Spinal cord (tissue), 10 donors: ENCODE measurements around the gene FREM3. TPM values are rescaled to one million over a fixed set of nuclear protein-coding genes. Genes with fewer than 3 reads are reported as not detected.
"Not testable (repeated sequence)": the region's sequence is repeated elsewhere in the genome, so short reads cannot be mapped to it uniquely, and the experiment has no call there.

ENCODE experiments used
- DNase-seq, 6 donors: peaks; one replicate each; pipeline versions ENCODE4 v3.0.0 to v3.0.0-alpha.2; 2013 to 2015; ENCODE audit warnings: low spot score in 6 of 6, low read depth in 4 of 6
- H3K27ac ChIP-seq: one replicate; pipeline ENCODE4 v1.5.1; 2013; ENCODE audit warnings: low read depth, low read length, control low read depth
- H3K27me3 ChIP-seq: one replicate; pipeline ENCODE4 v1.6.1; 2013; ENCODE audit warnings: low read length; ENCODE audit not compliant: control insufficient read depth, insufficient read depth
- H3K36me3 ChIP-seq: one replicate; pipeline ENCODE4 v1.6.1; 2013; ENCODE audit warnings: low read length; ENCODE audit not compliant: control insufficient read depth, insufficient read depth
- H3K4me1 ChIP-seq: one replicate; pipeline ENCODE4 v1.6.1; 2013; ENCODE audit warnings: low read length; ENCODE audit not compliant: control insufficient read depth, insufficient read depth
- H3K4me3 ChIP-seq: one replicate; pipeline ENCODE4 v1.5.1; 2013; ENCODE audit warnings: low read depth, low read length, control low read depth
- H3K9me3 ChIP-seq: one replicate; pipeline ENCODE4 v1.6.1; 2013; ENCODE audit warnings: low read length; ENCODE audit not compliant: control insufficient read depth, insufficient read depth
- WGBS: methylation state at CpG from one replicate; pipeline ENCODE4 v1.1.5; 2013; ENCODE audit warnings: missing lambda C conversion rate; ENCODE audit not compliant: insufficient coverage; 5-methylcytosine and 5-hydroxymethylcytosine counted together
- polyA plus RNA-seq, 2 donors: library from polyadenylated mRNA; unstranded; fragments of 120-200 nt; gene quantifications; one replicate each; pipeline ENCODE4 v1.2.1, GENCODE V29; 2013; ENCODE audit not compliant: insufficient read length in 2 of 2
- total RNA-seq, 2 donors: library from RNA; depleted of rRNA in 1 of 2; stranded (reverse); fragments of 120-200 nt in 1 of 2; fragments of >200 nt in 1 of 2; gene quantifications; one replicate each; pipeline versions ENCODE4 v1.2.3 to v1.2.4, GENCODE V29; 2013 to 2014
- donor health status: healthy.

Gene FREM3
- total and polyA plus RNA-seq, 4 donors: 1.5 to 3.0 (median 2.5) TPM

DNA sequence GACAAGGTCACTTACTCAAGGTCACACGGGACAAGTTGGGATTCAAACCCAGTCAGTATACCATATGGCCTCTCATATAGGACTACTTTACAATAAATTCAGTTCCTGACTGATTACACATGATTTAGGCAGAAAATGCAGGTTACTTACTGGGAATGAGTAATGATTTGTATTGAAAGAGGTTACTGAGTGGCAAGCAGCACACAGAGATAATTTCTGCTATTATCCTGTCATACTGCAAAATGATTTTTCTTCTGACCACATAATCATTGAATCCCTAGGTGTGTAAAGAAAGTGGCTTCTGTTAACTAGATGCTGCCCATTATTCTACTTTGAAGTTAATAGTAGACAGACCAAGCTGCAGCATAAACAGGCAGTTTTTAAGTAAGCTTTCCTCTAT is 8.2 kb downstream of the FREM3 start:
- DNase-seq: no peak
- no peaks in the 10 kb centered on the region for H3K27me3 ChIP-seq
- H3K27ac ChIP-seq: no peak overlapping the region
- no peaks in the 10 kb centered on the region for H3K4me1 ChIP-seq
- no peaks in the 10 kb centered on the region for H3K9me3 ChIP-seq
- no CpG with 5 or more reads among the region's 1 CpG for WGBS
- no peak overlapping the region for H3K4me3 ChIP-seq
- H3K36me3 ChIP-seq: no peaks in the 10 kb centered on the region

DNA sequence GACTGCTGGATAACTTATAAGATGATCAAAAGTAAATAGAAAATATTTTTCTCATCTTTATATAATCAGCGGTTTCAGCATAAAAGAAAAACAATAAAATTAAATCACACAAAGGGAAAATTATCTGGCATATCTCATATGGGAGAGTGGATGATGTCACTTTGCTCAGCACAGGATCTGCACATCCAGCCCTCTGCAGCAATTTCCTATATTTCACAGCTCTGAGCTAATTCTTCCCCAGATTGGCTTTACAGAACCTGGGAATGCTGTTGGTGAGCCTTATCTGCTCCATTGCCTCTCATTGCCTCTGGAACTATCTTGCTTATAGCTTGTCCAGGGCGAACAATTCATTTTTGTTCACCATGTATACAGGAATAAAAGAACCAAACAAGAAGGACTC is 21.0 kb downstream of the FREM3 start:
- Histone ChIP-seq H3K27ac (no peak overlapping the region), H3K36me3 (no peaks in the 10 kb centered on the region), H3K4me3 (no peak overlapping the region), H3K27me3 (no peaks in the 10 kb centered on the region), H3K9me3 (no peaks in the 10 kb centered on the region), H3K4me1 (no peaks in the 10 kb centered on the region)
- no CpG with 5 or more reads among the region's 2 CpGs for WGBS
- peak in 1 of 6 donors; percentile 6 for DNase-seq

DNA sequence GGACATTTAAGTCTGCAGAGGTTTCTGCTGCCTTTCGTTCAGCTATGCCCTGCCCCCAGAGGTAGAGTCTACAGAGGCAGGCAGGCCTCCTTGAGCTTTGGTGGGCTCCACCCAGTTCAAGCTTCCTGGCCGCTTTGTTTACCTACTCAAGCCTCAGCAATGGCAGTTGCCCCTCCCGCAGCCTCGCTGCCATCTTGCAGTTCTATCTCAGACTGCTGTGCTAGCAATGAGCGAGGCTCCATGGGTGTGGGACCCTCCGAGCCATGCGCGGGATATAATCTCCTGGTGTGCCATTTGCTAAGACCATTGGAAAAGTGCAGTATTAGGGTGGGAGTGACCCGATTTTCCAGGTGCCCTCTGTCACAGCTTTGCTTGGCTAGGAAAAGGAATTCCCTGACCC is 26.8 kb downstream of the FREM3 start:
- WGBS: 97% methylated on average over 7 of the region's 9 CpGs
- H3K27me3 ChIP-seq, H3K27ac ChIP-seq, H3K4me3 ChIP-seq, H3K4me1 ChIP-seq, H3K36me3 ChIP-seq, H3K9me3 ChIP-seq, DNase-seq: not testable (repeated sequence)

DNA sequence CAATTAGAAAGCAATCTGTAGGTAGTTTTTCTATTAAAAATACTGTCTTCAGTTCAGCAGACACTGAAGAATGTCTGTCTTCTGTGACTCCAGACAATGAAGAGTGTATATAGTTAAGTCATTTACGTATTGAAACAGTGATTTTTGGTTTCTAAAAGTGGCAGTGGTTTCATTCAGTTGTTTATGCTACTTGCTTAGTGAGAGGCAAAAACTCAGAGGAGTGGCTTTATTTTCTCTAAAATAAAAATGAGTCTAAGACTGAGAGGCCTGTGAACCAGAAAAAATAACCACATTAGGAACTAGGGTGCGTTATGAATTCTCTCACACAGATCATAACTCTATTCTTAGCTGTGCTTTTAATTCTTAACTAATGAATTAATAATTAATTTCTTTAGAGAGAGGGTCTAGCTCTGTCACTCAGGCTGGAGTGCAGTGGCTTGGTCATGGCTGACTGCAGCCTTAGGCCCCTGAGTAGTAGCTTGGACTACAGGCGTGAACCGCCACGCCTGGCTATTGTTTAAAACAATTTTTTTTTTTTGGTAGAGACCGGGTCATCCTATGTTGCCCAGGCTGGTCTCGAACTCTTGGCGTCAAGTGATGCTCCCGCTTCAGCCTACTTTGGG is 31.4 kb downstream of the FREM3 start:
- Histone ChIP-seq H3K4me1 (no peaks in the 10 kb centered on the region), H3K36me3 (no peaks in the 10 kb centered on the region), H3K27me3 (no peaks in the 10 kb centered on the region), H3K4me3 (no peak overlapping the region), H3K27ac (no peak overlapping the region), H3K9me3 (no peaks in the 10 kb centered on the region)
- DNase-seq: no peak
- 92% methylated on average over 2 of the region's 9 CpGs for whole genome bisulfite sequencing

DNA sequence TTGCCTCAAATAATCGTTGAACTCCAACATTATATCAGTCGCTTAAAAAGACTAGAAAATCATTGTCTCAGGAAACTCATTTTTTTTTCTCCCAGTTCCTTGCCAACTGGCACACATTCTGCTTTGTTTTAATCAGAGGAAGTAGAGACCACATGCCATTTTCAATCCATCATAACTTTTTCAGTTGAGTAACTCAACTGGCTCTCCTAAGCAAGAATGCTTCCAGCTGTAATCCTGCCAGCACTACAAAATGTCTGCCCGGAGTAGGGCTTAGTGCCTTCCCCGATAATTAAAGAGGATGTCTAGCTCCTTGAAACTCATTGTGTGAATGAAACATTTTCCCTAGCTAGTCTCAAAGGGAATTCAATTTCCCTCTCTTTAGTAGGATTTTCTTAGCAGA is 33.0 kb downstream of the FREM3 start:
- 33% methylated on average over 1 of the region's 4 CpGs for WGBS
- Histone ChIP-seq H3K9me3 (no peaks in the 10 kb centered on the region), H3K4me3 (no peak overlapping the region), H3K4me1 (no peaks in the 10 kb centered on the region), H3K27me3 (no peaks in the 10 kb centered on the region), H3K27ac (no peak overlapping the region), H3K36me3 (no peaks in the 10 kb centered on the region)
- DNase-seq: peak; percentile 10 to 94 (median 18)

DNA sequence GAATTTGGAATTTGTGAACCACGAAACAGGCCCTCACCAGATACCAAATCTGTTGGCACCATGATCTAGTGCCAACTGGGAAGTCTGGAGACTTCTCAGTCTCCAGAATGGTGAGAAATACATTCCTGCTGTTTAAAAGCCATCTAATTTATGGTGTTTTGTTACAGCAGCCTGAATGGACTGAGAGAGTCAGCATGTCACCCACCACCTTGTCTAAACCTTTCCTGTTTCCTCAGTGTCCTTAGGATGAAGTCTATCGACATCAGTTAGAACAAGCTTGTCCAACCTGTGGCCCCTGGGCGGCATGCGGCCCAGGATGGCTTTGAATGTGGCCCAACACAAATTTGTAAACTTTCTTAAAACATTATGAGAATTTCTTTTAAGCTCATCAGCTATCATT is 42.1 kb downstream of the FREM3 start:
- H3K4me3 ChIP-seq: no peak overlapping the region
- no peaks in the 10 kb centered on the region for H3K36me3 ChIP-seq
- H3K4me1 ChIP-seq: no peaks in the 10 kb centered on the region
- H3K27ac ChIP-seq: no peak overlapping the region
- WGBS: no CpG with 5 or more reads among the region's 4 CpGs
- DNase-seq: no peak
- H3K9me3 ChIP-seq: no peaks in the 10 kb centered on the region
- H3K27me3 ChIP-seq: no peaks in the 10 kb centered on the region

DNA sequence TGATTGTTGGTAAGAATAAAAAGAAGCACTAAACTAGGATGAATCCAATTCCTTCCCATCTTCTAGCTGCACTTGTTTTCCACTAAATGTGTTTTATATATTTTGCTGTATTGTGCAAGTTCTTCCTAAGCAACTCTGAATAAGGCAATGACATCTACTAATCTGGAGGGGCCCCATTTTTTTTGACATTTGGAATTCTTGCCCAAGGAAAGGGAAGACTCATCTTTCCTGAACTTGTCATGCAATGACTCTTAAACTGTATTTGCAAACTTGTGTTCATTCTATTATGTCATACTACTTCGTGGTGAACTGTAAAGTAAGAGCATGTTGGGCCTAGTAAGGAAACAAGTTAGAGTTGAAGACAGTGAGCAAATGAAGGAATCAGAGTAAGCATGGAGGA is 45.9 kb downstream of the FREM3 start:
- Histone ChIP-seq H3K9me3 (no peaks in the 10 kb centered on the region), H3K36me3 (no peaks in the 10 kb centered on the region), H3K27me3 (no peaks in the 10 kb centered on the region), H3K4me3 (no peak overlapping the region), H3K4me1 (no peaks in the 10 kb centered on the region), H3K27ac (no peak overlapping the region)
- WGBS: no CpG with 5 or more reads among the region's 1 CpG
- DNase-seq: no peak

DNA sequence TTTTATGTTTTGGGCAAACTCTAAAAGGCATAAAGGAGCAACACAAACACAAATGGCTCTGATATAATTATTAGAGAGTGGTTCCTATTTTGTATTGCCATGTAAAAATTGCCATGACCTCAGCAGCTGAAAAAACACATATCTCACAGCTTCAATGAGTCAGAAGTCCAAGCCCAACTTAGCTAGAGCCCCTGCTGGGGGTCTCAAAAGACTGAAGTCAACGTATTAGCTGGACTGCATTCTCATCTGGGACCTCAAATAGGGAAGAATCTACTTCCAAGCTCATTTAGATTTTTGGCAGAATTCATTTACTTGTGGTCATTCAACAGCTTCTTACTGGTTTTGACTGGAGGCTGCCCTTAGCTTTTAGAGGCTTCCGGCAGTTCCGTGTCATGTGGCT is 47.4 kb downstream of the FREM3 start:
- no peaks in the 10 kb centered on the region for H3K9me3 ChIP-seq
- no peak overlapping the region for H3K4me3 ChIP-seq
- WGBS: 75% methylated on average over 1 of the region's 3 CpGs

DNA sequence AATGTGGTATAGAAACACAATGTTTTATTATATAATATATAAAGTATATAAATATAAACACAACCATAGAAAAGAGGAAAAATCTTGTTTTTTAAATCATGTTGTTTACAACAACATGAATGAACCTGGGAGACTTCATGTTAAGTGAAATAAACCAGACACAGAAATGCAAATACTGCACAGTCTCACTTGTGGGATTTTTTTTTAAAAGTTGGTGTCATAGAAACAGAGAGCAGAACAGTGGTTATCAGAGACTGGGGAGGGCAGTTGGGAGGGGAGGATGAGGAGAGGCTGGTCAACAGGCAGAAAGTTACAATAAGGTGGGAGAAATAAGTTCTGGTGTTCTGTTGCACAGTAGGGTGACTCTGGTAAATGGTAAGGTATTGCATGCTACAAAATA is 57.1 kb downstream of the FREM3 start:
- no peak overlapping the region for H3K27ac ChIP-seq
- DNase-seq: no peak
- H3K4me1 ChIP-seq: no peaks in the 10 kb centered on the region
- H3K4me3 ChIP-seq: no peak overlapping the region
- H3K36me3 ChIP-seq: no peaks in the 10 kb centered on the region
- H3K9me3 ChIP-seq: peaks cover 4% of the 10 kb centered on the region
- H3K27me3 ChIP-seq: no peaks in the 10 kb centered on the region

More for the DNA sequence above, 47.4 kb downstream of the FREM3 start:
- DNase-seq: no peak
- Histone ChIP-seq H3K27me3 (no peaks in the 10 kb centered on the region), H3K4me1 (no peaks in the 10 kb centered on the region), H3K36me3 (no peaks in the 10 kb centered on the region), H3K27ac (no peak overlapping the region)

DNA sequence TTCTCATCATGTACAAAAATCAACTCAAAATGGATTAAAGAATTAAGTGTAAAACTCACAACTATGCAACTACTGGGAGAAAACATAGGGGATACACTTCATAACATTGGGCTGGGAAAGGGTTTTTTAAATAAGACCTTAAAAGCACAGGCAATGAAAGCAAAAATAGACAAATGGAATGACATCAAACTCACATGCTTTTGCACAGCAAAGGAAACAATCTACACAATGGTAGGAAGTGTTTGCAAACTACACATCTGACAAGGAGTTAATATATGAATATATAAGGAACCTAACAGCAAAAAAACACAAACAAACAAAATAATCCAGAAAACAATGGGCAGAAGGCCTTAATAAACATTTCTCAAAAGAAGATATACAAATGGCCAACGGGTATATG is 57.9 kb downstream of the FREM3 start:
- no peaks in the 10 kb centered on the region for H3K4me1 ChIP-seq
- no peak overlapping the region for H3K27ac ChIP-seq
- no peak for DNase-seq
- H3K9me3 ChIP-seq: peaks cover 1% of the 10 kb centered on the region
- no peak overlapping the region for H3K4me3 ChIP-seq
- H3K36me3 ChIP-seq: no peaks in the 10 kb centered on the region
- no peaks in the 10 kb centered on the region for H3K27me3 ChIP-seq
- no CpG with 5 or more reads among the region's 1 CpG for WGBS
